K562 (cell line): Measurements from ENCODE around the gene TGFA. TPM values are rescaled to one million over a fixed set of nuclear protein-coding genes. Genes with fewer than 3 reads are reported as not detected.

Source experiments
- ATAC-seq: fragments of 200-7000 bp; cut with Tn5 transposase; 3 replicates; pipeline ENCODE4 v1.9.1; 2020; ENCODE audit warnings: moderate library complexity
- BruUV-seq: library from RNA; stranded (reverse); fragments of 400-500 nt; replicated peaks from 2 replicates; lab custom pipeline; 2021; lab: Mats Ljungman, UMichigan
- CTCF ChIA-PET: fragments of 300-600 bp; formaldehyde crosslinking; extraction: SDS; loops from one replicate; lab custom pipeline; 2021; ENCODE audit warnings: low intra/inter-chr PET ratio; lab: Yijun Ruan, JAX
- POLR2A ChIA-PET: fragments of 300-600, 350-650 bp; sonication (Branson Sonifier 250); formaldehyde crosslinking; extraction: SDS; loops from one replicate; lab custom pipeline; 2021; ENCODE audit warnings: antibody characterized with exemption, inconsistent platforms; lab: Yijun Ruan, JAX
- DNase-seq, 4 experiments: peaks; one replicate each; pipeline versions ENCODE4 v3.0.0 to v3.0.0-alpha.2; 2011 to 2018; ENCODE audit warnings: low spot score in 3 of 4, mixed read lengths in 3 of 4; ENCODE audit errors: extremely low read depth in 1 of 4
- FAIRE-seq: peaks from 2 replicates; lab custom pipeline; 2011; peaks lifted over from hg19 to GRCh38; lab: Jason Lieb, UNC
- H2AFZ ChIP-seq: 2 replicates; pipeline ENCODE4 v1.6.0; 2011; ENCODE audit warnings: low read depth, low read length, control low read depth, inconsistent platforms
- H3K27ac ChIP-seq: fragments of 200-600 bp; 3 replicates; pipeline ENCODE4 v1.8.0; 2011; ENCODE audit warnings: low read depth, mild to moderate bottlenecking, control low read depth, inconsistent platforms, low read length, moderate library complexity, mixed read lengths; ENCODE audit errors: extremely low read depth
- H3K27me3 ChIP-seq, 2 experiments: fragments of 300-600 bp in 1 of 2; 2 replicates in 1 of 2; 3 replicates in 1 of 2; pipeline versions ENCODE4 v1.6.0 to v1.8.0; 2011; ENCODE audit warnings: inconsistent platforms in 2 of 2, low read length in 2 of 2, mild to moderate bottlenecking in 1 of 2, mixed read lengths in 1 of 2, moderate library complexity in 1 of 2; ENCODE audit not compliant: control insufficient read depth in 2 of 2, insufficient read depth in 2 of 2
- H3K36me3 ChIP-seq: fragments of 300-600 bp; 3 replicates; pipeline ENCODE4 v1.8.0; 2011; ENCODE audit warnings: mild to moderate bottlenecking, low read length, inconsistent platforms; ENCODE audit not compliant: control insufficient read depth, insufficient read depth
- H3K4me1 ChIP-seq, 2 experiments: fragments of 200-600 bp in 1 of 2; replicated peaks in 1 of 2; 2 replicates in 1 of 2; 3 replicates in 1 of 2; pipeline versions ENCODE4 v1.5.1 to v1.8.0; 2011; ENCODE audit warnings: inconsistent platforms in 2 of 2, low read length in 2 of 2, mild to moderate bottlenecking in 1 of 2, mixed read lengths in 1 of 2, moderate library complexity in 1 of 2; ENCODE audit not compliant: control insufficient read depth in 2 of 2, insufficient read depth in 2 of 2
- H3K4me2 ChIP-seq: 2 replicates; pipeline ENCODE4 v1.6.1; 2011; ENCODE audit warnings: low read length, control low read depth, inconsistent platforms, mixed read lengths; ENCODE audit not compliant: insufficient read depth
- H3K4me3 ChIP-seq: fragments of 200-600 bp; sonication (generic), shearing (Covaris generic); 2 replicates; pipeline ENCODE4 v1.5.1; 2016; ENCODE audit warnings: control low read depth, inconsistent platforms
- H3K79me2 ChIP-seq: fragments of 200-600 bp; 3 replicates; pipeline ENCODE4 v1.8.0; 2011; ENCODE audit warnings: low read length, inconsistent platforms; ENCODE audit not compliant: control insufficient read depth, insufficient read depth
- H3K9ac ChIP-seq, 2 experiments: 2 replicates each; pipeline versions ENCODE4 v1.6.0 to v1.6.1; 2011; ENCODE audit warnings: low read depth in 2 of 2, low read length in 2 of 2, control low read depth in 1 of 2, inconsistent platforms in 1 of 2, mild to moderate bottlenecking in 1 of 2, mixed read lengths in 1 of 2; ENCODE audit not compliant: insufficient read depth in 1 of 2
- H3K9me1 ChIP-seq: one replicate; pipeline ENCODE4 v1.6.0; 2011; ENCODE audit warnings: inconsistent platforms, mild to moderate bottlenecking, low read length, moderate library complexity; ENCODE audit not compliant: control insufficient read depth, insufficient read depth
- H3K9me3 ChIP-seq: replicated peaks from 2 replicates; pipeline ENCODE4 v1.5.1; 2011; ENCODE audit warnings: low read depth, low read length, inconsistent platforms; ENCODE audit not compliant: control insufficient read depth, insufficient read depth
- H4K20me1 ChIP-seq: replicated peaks from 2 replicates; pipeline ENCODE4 v1.6.1; 2011; ENCODE audit warnings: low read length, inconsistent platforms, mixed read lengths; ENCODE audit not compliant: control insufficient read depth, insufficient read depth
- SMAD4 ChIP-seq: fragments of 250-450 bp; sonication (Bioruptor Pico); conservative IDR thresholded peaks from 2 replicates; pipeline ENCODE4 v1.8.0; 2021; ENCODE audit warnings: inconsistent platforms, mild to moderate bottlenecking, moderate library complexity
- TAL1 ChIP-seq: fragments of 450-650 bp; IDR thresholded peaks from 2 replicates; pipeline ENCODE4 v1.6.1; 2016; ENCODE audit warnings: mild to moderate bottlenecking
- TCFL5 ChIP-seq: fragments of 250-450 bp; sonication (Bioruptor Pico); conservative IDR thresholded peaks from 2 replicates; pipeline ENCODE4 v1.6.1; 2021; ENCODE audit warnings: mild to moderate bottlenecking, moderate library complexity, matching md5 sums
- TEAD2 ChIP-seq: fragments of 450-650 bp; IDR thresholded peaks from 2 replicates; pipeline ENCODE4 v1.6.1; 2016; ENCODE audit warnings: missing genetic modification characterization, control low read depth, missing compliant biosample characterization
- TOE1 ChIP-seq, 2 experiments: fragments of 450-650 bp in 1 of 2; sonication (generic) in 1 of 2; formaldehyde crosslinking in 1 of 2; IDR thresholded peaks; 2 replicates each; pipeline versions ENCODE4 v1.7.1 to v1.8.0; 2016 to 2022; ENCODE audit warnings: borderline replicate concordance in 2 of 2, mild to moderate bottlenecking in 2 of 2, antibody characterized with exemption in 1 of 2, inconsistent platforms in 1 of 2, low read depth in 1 of 2, missing genetic modification reagents in 1 of 2, moderate library complexity in 1 of 2
- ZFPM2 ChIP-seq: fragments of 250-450 bp; sonication (Bioruptor Pico); IDR thresholded peaks from 2 replicates; pipeline ENCODE4 v1.5.1; 2022; ENCODE audit warnings: mild to moderate bottlenecking
- ZNF408 ChIP-seq: fragments of 250-450 bp; sonication (Bioruptor Pico); IDR thresholded peaks from 2 replicates; pipeline ENCODE4 v1.4.0; 2020; ENCODE audit warnings: low read depth, mild to moderate bottlenecking, moderate library complexity
- ZNF668 ChIP-seq: fragments of 250-450 bp; sonication (Bioruptor Pico); IDR thresholded peaks from 2 replicates; pipeline ENCODE4 v1.8.0; 2022; ENCODE audit warnings: mild to moderate bottlenecking, inconsistent platforms
- WGBS: fragments of 100-300 bp; shearing (Covaris generic); methylation state at CpG from one replicate; pipeline ENCODE4 v1.1.6; 2016; ENCODE audit warnings: low coverage, mixed read lengths; ENCODE audit not compliant: insufficient coverage; ENCODE audit errors: missing lambda C conversion rate; 5-methylcytosine and 5-hydroxymethylcytosine counted together
- in situ Hi-C: fragments of 300-500 bp; cut with MboI; formaldehyde crosslinking; loops from 4 replicates; pipeline ENCODE4 v1.15.0; 2018; ENCODE audit warnings: inconsistent platforms, mixed read lengths
- intact Hi-C: fragments of 100-400 bp; cut with micrococcal nuclease; formaldehyde crosslinking; loops from 2 replicates; pipeline ENCODE4 v1.14.2; 2022
- polyA plus RNA-seq, 8 experiments: library from polyadenylated mRNA; depleted of rRNA in 4 of 8; stranded (reverse) in 5 of 8; unstranded in 3 of 8; fragments of >200 nt; fragmentation: Nextera tagmentation in 2 of 8; fragmentation: Illumina TruSeq in 1 of 8; extraction: Ambion mirVana in 2 of 8; extraction: Trizol in 1 of 8; gene quantifications; 2 replicates each; pipeline versions ENCODE4 v1.2.1 to v1.2.3, GENCODE V29; 2011 to 2014; ENCODE audit warnings: inconsistent platforms in 1 of 8, missing spikeins in 1 of 8
- total RNA-seq, 7 experiments: library from RNA; depleted of rRNA in 6 of 7; stranded (reverse); fragments of >200 nt in 6 of 7; fragmentation: Illumina TruSeq in 2 of 7; extraction: Trizol in 2 of 7; gene quantifications; 2 replicates each; pipeline versions ENCODE4 v1.2.1 to v1.2.3, GENCODE V29; 2011 to 2021; ENCODE audit warnings: low replicate concordance in 1 of 7
- TF ChIP-seq, protein P1 (sequence below): fragments of 450-650 bp; IDR thresholded peaks from 2 replicates; pipeline ENCODE4 v1.7.1; 2018; ENCODE audit warnings: mild to moderate bottlenecking, low read depth; ENCODE audit not compliant: partially characterized antibody
- TF ChIP-seq, protein P2 (sequence below): sonication (generic); formaldehyde crosslinking; IDR thresholded peaks from 2 replicates; pipeline ENCODE4 v1.8.0; 2022; ENCODE audit warnings: mild to moderate bottlenecking, missing genetic modification reagents, borderline replicate concordance
- TF ChIP-seq, protein P3 (sequence below): fragments of 450-650 bp; IDR thresholded peaks from 2 replicates; pipeline ENCODE4 v1.6.1; 2016
- TF ChIP-seq, protein P4 (sequence below): sonication (generic); formaldehyde crosslinking; IDR thresholded peaks from 2 replicates; pipeline ENCODE4 v1.9.0; 2022; ENCODE audit warnings: mild to moderate bottlenecking, missing genetic modification reagents

The TGFA gene
- total and polyA plus RNA-seq, 9 of the 15 experiments (the other 6 are each of a cell fraction or from before 2014, with no cell fraction given): not detected

DNA sequence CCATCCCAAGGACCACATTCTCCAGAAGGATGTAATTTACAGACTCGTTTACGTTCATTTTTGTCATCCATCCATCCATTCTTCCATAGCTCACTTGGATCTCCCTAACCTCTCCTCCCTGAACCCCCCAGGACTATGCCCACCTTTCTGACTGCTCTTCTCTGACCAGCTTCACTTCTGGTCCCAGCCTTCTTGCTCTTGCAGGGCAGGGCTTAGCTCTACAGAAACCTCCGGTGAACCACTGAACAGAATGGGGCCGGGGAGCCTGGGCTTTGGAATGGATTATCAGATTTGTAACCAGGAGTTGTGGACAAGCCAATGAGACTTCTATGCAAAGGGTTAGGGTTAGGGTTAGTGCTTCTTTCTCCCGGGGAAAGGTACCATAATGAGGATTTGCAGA, 95.0 kb downstream of the TGFA start:
- CTCF ChIA-PET: no interaction called here
- H3K36me3 ChIP-seq: no peaks in the 10 kb centered on the region
- in situ Hi-C loops (no loop called here), intact Hi-C loops (no loop called here)
- no peak overlapping the region for H3K4me3 ChIP-seq
- no peaks in the 10 kb centered on the region for H3K9me3 ChIP-seq
- no peaks in the 10 kb centered on the region for H3K79me2 ChIP-seq
- WGBS: 3% methylated on average over 4 of the region's 5 CpGs
- no TSS peak for BruUV-seq
- no peak overlapping the region for H3K27ac ChIP-seq
- DNase-seq (no peak), FAIRE-seq (no peak), ATAC-seq (no peak)
- peaks cover 11% of the 10 kb centered on the region; the same call in 1 of the 2 replicates for H4K20me1 ChIP-seq
- H3K4me2 ChIP-seq: no peak overlapping the region
- POLR2A ChIA-PET: no interaction called here
- H3K9me1 ChIP-seq: no peaks in the 10 kb centered on the region
- TF ChIP-seq ZFPM2 (CRISPR knock-in tag): no peak
- TF ChIP-seq ZNF668 (CRISPR knock-in tag): no peak
- no peak for TF ChIP-seq TOE1 (IDR thresholded peaks at IDR 0.05; ENCODE audit: borderline replicate concordance)
- no peak for TF ChIP-seq TOE1 (CRISPR knock-in tag; IDR thresholded peaks at IDR 0.05; ENCODE audit: borderline replicate concordance, low read depth)
- TF ChIP-seq TAL1: no peak
- TF ChIP-seq TEAD2 (tag): no peak
- TF ChIP-seq SMAD4 (CRISPR knock-in tag): no peak
- TF ChIP-seq TCFL5 (CRISPR knock-in tag): no peak
- TF ChIP-seq, protein P1, sequence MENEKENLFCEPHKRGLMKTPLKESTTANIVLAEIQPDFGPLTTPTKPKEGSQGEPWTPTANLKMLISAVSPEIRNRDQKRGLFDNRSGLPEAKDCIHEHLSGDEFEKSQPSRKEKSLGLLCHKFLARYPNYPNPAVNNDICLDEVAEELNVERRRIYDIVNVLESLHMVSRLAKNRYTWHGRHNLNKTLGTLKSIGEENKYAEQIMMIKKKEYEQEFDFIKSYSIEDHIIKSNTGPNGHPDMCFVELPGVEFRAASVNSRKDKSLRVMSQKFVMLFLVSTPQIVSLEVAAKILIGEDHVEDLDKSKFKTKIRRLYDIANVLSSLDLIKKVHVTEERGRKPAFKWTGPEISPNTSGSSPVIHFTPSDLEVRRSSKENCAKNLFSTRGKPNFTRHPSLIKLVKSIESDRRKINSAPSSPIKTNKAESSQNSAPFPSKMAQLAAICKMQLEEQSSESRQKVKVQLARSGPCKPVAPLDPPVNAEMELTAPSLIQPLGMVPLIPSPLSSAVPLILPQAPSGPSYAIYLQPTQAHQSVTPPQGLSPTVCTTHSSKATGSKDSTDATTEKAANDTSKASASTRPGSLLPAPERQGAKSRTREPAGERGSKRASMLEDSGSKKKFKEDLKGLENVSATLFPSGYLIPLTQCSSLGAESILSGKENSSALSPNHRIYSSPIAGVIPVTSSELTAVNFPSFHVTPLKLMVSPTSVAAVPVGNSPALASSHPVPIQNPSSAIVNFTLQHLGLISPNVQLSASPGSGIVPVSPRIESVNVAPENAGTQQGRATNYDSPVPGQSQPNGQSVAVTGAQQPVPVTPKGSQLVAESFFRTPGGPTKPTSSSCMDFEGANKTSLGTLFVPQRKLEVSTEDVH: no peak
- TF ChIP-seq, protein P2, sequence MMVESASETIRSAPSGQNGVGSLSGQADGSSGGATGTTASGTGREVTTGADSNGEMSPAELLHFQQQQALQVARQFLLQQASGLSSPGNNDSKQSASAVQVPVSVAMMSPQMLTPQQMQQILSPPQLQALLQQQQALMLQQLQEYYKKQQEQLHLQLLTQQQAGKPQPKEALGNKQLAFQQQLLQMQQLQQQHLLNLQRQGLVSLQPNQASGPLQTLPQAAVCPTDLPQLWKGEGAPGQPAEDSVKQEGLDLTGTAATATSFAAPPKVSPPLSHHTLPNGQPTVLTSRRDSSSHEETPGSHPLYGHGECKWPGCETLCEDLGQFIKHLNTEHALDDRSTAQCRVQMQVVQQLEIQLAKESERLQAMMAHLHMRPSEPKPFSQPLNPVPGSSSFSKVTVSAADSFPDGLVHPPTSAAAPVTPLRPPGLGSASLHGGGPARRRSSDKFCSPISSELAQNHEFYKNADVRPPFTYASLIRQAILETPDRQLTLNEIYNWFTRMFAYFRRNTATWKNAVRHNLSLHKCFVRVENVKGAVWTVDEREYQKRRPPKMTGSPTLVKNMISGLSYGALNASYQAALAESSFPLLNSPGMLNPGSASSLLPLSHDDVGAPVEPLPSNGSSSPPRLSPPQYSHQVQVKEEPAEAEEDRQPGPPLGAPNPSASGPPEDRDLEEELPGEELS (CRISPR knock-in tag): no peak
- no peak for TF ChIP-seq ZNF408 (CRISPR knock-in tag)
- TF ChIP-seq, protein P3, sequence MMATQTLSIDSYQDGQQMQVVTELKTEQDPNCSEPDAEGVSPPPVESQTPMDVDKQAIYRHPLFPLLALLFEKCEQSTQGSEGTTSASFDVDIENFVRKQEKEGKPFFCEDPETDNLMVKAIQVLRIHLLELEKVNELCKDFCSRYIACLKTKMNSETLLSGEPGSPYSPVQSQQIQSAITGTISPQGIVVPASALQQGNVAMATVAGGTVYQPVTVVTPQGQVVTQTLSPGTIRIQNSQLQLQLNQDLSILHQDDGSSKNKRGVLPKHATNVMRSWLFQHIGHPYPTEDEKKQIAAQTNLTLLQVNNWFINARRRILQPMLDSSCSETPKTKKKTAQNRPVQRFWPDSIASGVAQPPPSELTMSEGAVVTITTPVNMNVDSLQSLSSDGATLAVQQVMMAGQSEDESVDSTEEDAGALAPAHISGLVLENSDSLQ: no peak
- TF ChIP-seq, protein P4, sequence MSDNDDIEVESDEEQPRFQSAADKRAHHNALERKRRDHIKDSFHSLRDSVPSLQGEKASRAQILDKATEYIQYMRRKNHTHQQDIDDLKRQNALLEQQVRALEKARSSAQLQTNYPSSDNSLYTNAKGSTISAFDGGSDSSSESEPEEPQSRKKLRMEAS (CRISPR knock-in tag): no peak
- H3K9ac ChIP-seq: no peak overlapping the region
- H2AFZ ChIP-seq: no peak overlapping the region
- peaks cover 11 to 60% of the 10 kb centered on the region in 2 experiments; a peak in 4 of 5 replicates for H3K27me3 ChIP-seq
- no peaks in the 10 kb centered on the region for H3K4me1 ChIP-seq
